Measurements from ENCODE around the gene DGKI. TPM values are rescaled to one million over a fixed set of nuclear protein-coding genes. Genes with fewer than 3 reads are reported as not detected.

DGKI gene
- total RNA-seq, 1 donor from 2014 or later = 21.4 TPM

- Mint-ChIP-seq H3K36me3 (ENCODE audit: low read depth) (no peaks in the 10 kb centered on the region), H3K4me1 (no peaks in the 10 kb centered on the region), H3K9me3 (no peaks in the 10 kb centered on the region), H3K27me3 (peaks cover 4% of the 10 kb centered on the region), H3K4me3 (no peak overlapping the region), H3K27ac (no peak overlapping the region)
- intact Hi-C loops (cut with micrococcal nuclease) = loop anchor here (2.0 kb wide), 1 partner anchor 351 kb away; no protein-coding TSS in a partner anchor
- no peak for DNase-seq
These were observed 189.1 kb downstream of the DGKI start for GRCh38 chr7:137657476-137658189.

GRCh38 chr7:137656850-137657232 is 189.9 kb downstream of the DGKI start:
- intact Hi-C loops (cut with micrococcal nuclease) = loop anchor here (1.0 to 2.0 kb wide), 2 partner anchors 242 to 352 kb away; no protein-coding TSS in a partner anchor
- Mint-ChIP-seq H3K4me1 (no peaks in the 10 kb centered on the region), H3K27ac (no peak overlapping the region), H3K9me3 (no peaks in the 10 kb centered on the region), H3K36me3 (ENCODE audit: low read depth) (no peaks in the 10 kb centered on the region), H3K4me3 (no peak overlapping the region), H3K27me3 (peaks cover 4% of the 10 kb centered on the region)
- DNase-seq = no peak

GRCh38 chr7:137656227-137656849 is 190.4 kb downstream of the DGKI start:
- H3K4me3 Mint-ChIP-seq = no peak overlapping the region
- H3K27me3 Mint-ChIP-seq = peaks cover 4% of the 10 kb centered on the region
- peak; percentile 89 for DNase-seq
- H3K36me3 Mint-ChIP-seq (ENCODE audit: low read depth) = no peaks in the 10 kb centered on the region
- intact Hi-C loops (cut with micrococcal nuclease) = loop anchor here (1.0 to 2.0 kb wide), 2 partner anchors 243 to 352 kb away; no protein-coding TSS in a partner anchor
- no peaks in the 10 kb centered on the region for H3K4me1 Mint-ChIP-seq
- H3K9me3 Mint-ChIP-seq = no peaks in the 10 kb centered on the region
- H3K27ac Mint-ChIP-seq = no peak overlapping the region

GRCh38 chr7:137655804-137656203 is 191.0 kb downstream of the DGKI start:
- peaks cover 4% of the 10 kb centered on the region for H3K27me3 Mint-ChIP-seq
- DNase-seq = no peak
- intact Hi-C loops (cut with micrococcal nuclease) = loop anchor here (1.0 to 2.0 kb wide), 2 partner anchors 243 to 353 kb away; no protein-coding TSS in a partner anchor
- no peaks in the 10 kb centered on the region for H3K9me3 Mint-ChIP-seq
- H3K4me3 Mint-ChIP-seq = no peak overlapping the region
- no peak overlapping the region for H3K27ac Mint-ChIP-seq
- no peaks in the 10 kb centered on the region for H3K36me3 Mint-ChIP-seq (ENCODE audit: low read depth)
- no peaks in the 10 kb centered on the region for H3K4me1 Mint-ChIP-seq

- Mint-ChIP-seq H3K4me3 (no peak overlapping the region), H3K27ac (no peak overlapping the region), H3K36me3 (ENCODE audit: low read depth) (no peaks in the 10 kb centered on the region), H3K4me1 (no peaks in the 10 kb centered on the region), H3K27me3 (no peaks in the 10 kb centered on the region), H3K9me3 (no peaks in the 10 kb centered on the region)
- intact Hi-C loops (cut with micrococcal nuclease) = loop anchor here (1.0 kb wide), 1 partner anchor 247 kb away; no protein-coding TSS in a partner anchor
- no peak for DNase-seq
These were observed 194.1 kb downstream of the DGKI start for GRCh38 chr7:137652721-137653120.

- intact Hi-C loops (cut with micrococcal nuclease) = no loop called here
- H3K36me3 Mint-ChIP-seq (ENCODE audit: low read depth) = no peaks in the 10 kb centered on the region
- no peaks in the 10 kb centered on the region for H3K9me3 Mint-ChIP-seq
- H3K27ac Mint-ChIP-seq = no peak overlapping the region
- H3K4me3 Mint-ChIP-seq = no peak overlapping the region
- no peaks in the 10 kb centered on the region for H3K4me1 Mint-ChIP-seq
- H3K27me3 Mint-ChIP-seq = no peaks in the 10 kb centered on the region
- DNase-seq = no peak
These were observed 198.7 kb downstream of the DGKI start for GRCh38 chr7:137647905-137648565.

- H3K27ac Mint-ChIP-seq = no peak overlapping the region
- H3K36me3 Mint-ChIP-seq (ENCODE audit: low read depth) = no peaks in the 10 kb centered on the region
- H3K4me3 Mint-ChIP-seq = no peak overlapping the region
- peaks cover 1% of the 10 kb centered on the region for H3K4me1 Mint-ChIP-seq
- DNase-seq = no peak
- peaks cover 4% of the 10 kb centered on the region for H3K9me3 Mint-ChIP-seq
- intact Hi-C loops (cut with micrococcal nuclease) = no loop called here
- H3K27me3 Mint-ChIP-seq = peaks cover 4% of the 10 kb centered on the region
These were observed 204.3 kb downstream of the DGKI start for GRCh38 chr7:137642472-137642871.

- no peak overlapping the region for H3K4me3 Mint-ChIP-seq
- H3K27ac Mint-ChIP-seq = no peak overlapping the region
- H3K27me3 Mint-ChIP-seq = peaks cover 4% of the 10 kb centered on the region
- H3K4me1 Mint-ChIP-seq = peaks cover 1% of the 10 kb centered on the region
- peaks cover 4% of the 10 kb centered on the region for H3K9me3 Mint-ChIP-seq
- no peaks in the 10 kb centered on the region for H3K36me3 Mint-ChIP-seq (ENCODE audit: low read depth)
- no peak for DNase-seq
- intact Hi-C loops (cut with micrococcal nuclease) = no loop called here
These were observed 204.7 kb downstream of the DGKI start for GRCh38 chr7:137642031-137642430.

GRCh38 chr7:137636376-137636775 is 210.4 kb downstream of the DGKI start:
- no peaks in the 10 kb centered on the region for H3K9me3 Mint-ChIP-seq
- no peak for DNase-seq
- no peaks in the 10 kb centered on the region for H3K36me3 Mint-ChIP-seq (ENCODE audit: low read depth)
- no peaks in the 10 kb centered on the region for H3K4me1 Mint-ChIP-seq
- H3K27ac Mint-ChIP-seq = no peak overlapping the region
- intact Hi-C loops (cut with micrococcal nuclease) = no loop called here
- H3K27me3 Mint-ChIP-seq = peaks cover 4% of the 10 kb centered on the region
- no peak overlapping the region for H3K4me3 Mint-ChIP-seq

- Mint-ChIP-seq H3K9me3 (no peaks in the 10 kb centered on the region), H3K27me3 (peaks cover 7% of the 10 kb centered on the region)
These were observed 210.9 kb downstream of the DGKI start for GRCh38 chr7:137635874-137636273.

GRCh38 chr7:137635132-137635531 is 211.6 kb downstream of the DGKI start:
- Mint-ChIP-seq H3K36me3 (ENCODE audit: low read depth) (no peaks in the 10 kb centered on the region), H3K27ac (no peak overlapping the region), H3K4me3 (no peak overlapping the region), H3K4me1 (no peaks in the 10 kb centered on the region), H3K27me3 (peaks cover 7% of the 10 kb centered on the region), H3K9me3 (no peaks in the 10 kb centered on the region)
- intact Hi-C loops (cut with micrococcal nuclease) = no loop called here
- no peak for DNase-seq

More at GRCh38 chr7:137635874-137636273, 210.9 kb downstream of the DGKI start:
- no peak for DNase-seq
- H3K4me1 Mint-ChIP-seq = no peaks in the 10 kb centered on the region
- no peak overlapping the region for H3K4me3 Mint-ChIP-seq
- no peaks in the 10 kb centered on the region for H3K36me3 Mint-ChIP-seq (ENCODE audit: low read depth)
- no peak overlapping the region for H3K27ac Mint-ChIP-seq
- intact Hi-C loops (cut with micrococcal nuclease) = no loop called here

- no peak overlapping the region for H3K27ac Mint-ChIP-seq
- H3K27me3 Mint-ChIP-seq = peaks cover 7% of the 10 kb centered on the region
- no peaks in the 10 kb centered on the region for H3K4me1 Mint-ChIP-seq
- no peak overlapping the region for H3K4me3 Mint-ChIP-seq
- no peak for DNase-seq
- intact Hi-C loops (cut with micrococcal nuclease) = no loop called here
- H3K9me3 Mint-ChIP-seq = no peaks in the 10 kb centered on the region
- H3K36me3 Mint-ChIP-seq (ENCODE audit: low read depth) = no peaks in the 10 kb centered on the region
These were observed 212.4 kb downstream of the DGKI start for GRCh38 chr7:137634356-137634755.

GRCh38 chr7:137633133-137633532 is 213.6 kb downstream of the DGKI start:
- no peak overlapping the region for H3K27ac Mint-ChIP-seq
- no peak overlapping the region for H3K4me3 Mint-ChIP-seq
- intact Hi-C loops (cut with micrococcal nuclease) = no loop called here
- H3K36me3 Mint-ChIP-seq (ENCODE audit: low read depth) = no peaks in the 10 kb centered on the region
- H3K4me1 Mint-ChIP-seq = no peaks in the 10 kb centered on the region
- H3K27me3 Mint-ChIP-seq = peaks cover 7% of the 10 kb centered on the region
- DNase-seq = no peak
- no peaks in the 10 kb centered on the region for H3K9me3 Mint-ChIP-seq

- Mint-ChIP-seq H3K4me3 (no peak overlapping the region), H3K27me3 (peaks cover 10% of the 10 kb centered on the region), H3K9me3 (no peaks in the 10 kb centered on the region), H3K36me3 (ENCODE audit: low read depth) (no peaks in the 10 kb centered on the region), H3K4me1 (peaks cover 2% of the 10 kb centered on the region), H3K27ac (no peak overlapping the region)
- intact Hi-C loops (cut with micrococcal nuclease) = no loop called here
- DNase-seq = no peak
These were observed 218.6 kb downstream of the DGKI start for GRCh38 chr7:137628216-137628615.

Measured in activated CD4-positive, alpha-beta T cell treated with anti-CD3 and anti-CD28 coated beads, Interleukin-2, amount 10 ng/mL, durations not matched to agents 24 days and 14 days (primary cell).